ENCODE data around the gene RHNO1. TPM values are rescaled to one million over a fixed set of nuclear protein-coding genes. Genes with fewer than 3 reads are reported as not detected.

The RHNO1 gene
- total and polyA plus RNA-seq, 2 of the 13 experiments (the other 11 are each of a cell fraction or from before 2014, with no cell fraction given), result 27.2 to 49.6 TPM

- TF ChIP-seq NFAT5 (CRISPR knock-in tag; IDR thresholded peaks at IDR 0.05) (0 out of 2 replicates have a peak, but pooled peaks have one; percentile 51), AKNA (CRISPR knock-in tag; IDR thresholded peaks at IDR 0.05; ENCODE audit: borderline replicate concordance) (no peak), MXI1 (IDR thresholded peaks at IDR 0.05; ENCODE audit: borderline replicate concordance, low read depth, low read length) (peak; percentile 75; the same call in 2 of the 3 replicates), TCF7 (IDR thresholded peaks at IDR 0.05; ENCODE audit: low read depth) (no peak), ZNF776 (CRISPR knock-in tag; IDR thresholded peaks at IDR 0.05) (no peak), ZNF646 (CRISPR knock-in tag; IDR thresholded peaks at IDR 0.05) (0 out of 2 replicates have a peak, but pooled peaks have one; percentile 27), CHCHD3 (CRISPR knock-in tag; IDR thresholded peaks at IDR 0.05) (0 out of 2 replicates have a peak, but pooled peaks have one; percentile 68), ZNF839 (CRISPR knock-in tag; IDR thresholded peaks at IDR 0.05; ENCODE audit: borderline replicate concordance) (no peak), MBNL3 (CRISPR knock-in tag; conservative IDR thresholded peaks at IDR 0.05) (no peak), ZNF530 (CRISPR knock-in tag; IDR thresholded peaks at IDR 0.05; ENCODE audit: low read depth) (no peak)
Measured at GRCh38 chr12:2877047-2877952, at the start of gene RHNO1, which contains the start of gene FOXM1 (continued).
